ENCODE results near the gene MS4A10. TPM values are rescaled to one million over a fixed set of nuclear protein-coding genes. Genes with fewer than 3 reads are reported as not detected.

The MS4A10 gene
- total and polyA plus RNA-seq, 7 donors, result 0.03 TPM; not detected in 6

DNA sequence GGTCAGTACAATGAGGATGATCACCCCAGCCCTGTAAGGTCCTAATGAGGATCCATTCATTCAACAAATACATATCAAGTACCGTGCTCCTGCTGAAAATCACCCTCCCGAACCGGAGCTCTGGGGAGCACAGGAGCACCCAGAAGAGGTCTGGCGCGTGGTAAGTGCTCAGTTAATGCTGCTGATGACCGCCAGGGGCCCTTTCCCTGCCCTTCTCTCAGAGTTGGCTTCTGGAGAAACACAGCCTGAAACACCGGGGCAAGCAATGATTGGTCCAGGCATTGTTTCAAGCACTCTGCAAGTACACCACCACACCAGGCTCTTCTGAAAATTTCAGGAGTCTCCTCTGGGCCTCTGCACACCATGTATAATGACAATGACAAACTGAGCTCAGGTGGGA lies 53.0 kb downstream of the MS4A10 start:
- 81 to 85% (median 84%) methylated on average over 7 of the region's 7 CpGs for WGBS, 3 donors
- Histone ChIP-seq H3K4me3 (no peak overlapping the region), H3K27ac (no peak overlapping the region), H3K4me1 (peaks cover 9% of the 10 kb centered on the region), H3K36me3 (ENCODE audit: insufficient read depth in 1 of 2, low read depth in 1 of 2) (no peaks in the 10 kb centered on the region), H3K9me3 (no peaks in the 10 kb centered on the region), H3K27me3 (ENCODE audit: insufficient read depth in 3 of 3, low read length in 2 of 3) (no peaks in the 10 kb centered on the region)
- intact Hi-C loops (cut with DNase I), result loop anchor here in 1 of 2 donors (10.0 kb wide), 1 partner anchor 297 kb away; no protein-coding TSS in a partner anchor
- no peak for DNase-seq
- no peak for ATAC-seq
- TF ChIP-seq, protein P1, sequence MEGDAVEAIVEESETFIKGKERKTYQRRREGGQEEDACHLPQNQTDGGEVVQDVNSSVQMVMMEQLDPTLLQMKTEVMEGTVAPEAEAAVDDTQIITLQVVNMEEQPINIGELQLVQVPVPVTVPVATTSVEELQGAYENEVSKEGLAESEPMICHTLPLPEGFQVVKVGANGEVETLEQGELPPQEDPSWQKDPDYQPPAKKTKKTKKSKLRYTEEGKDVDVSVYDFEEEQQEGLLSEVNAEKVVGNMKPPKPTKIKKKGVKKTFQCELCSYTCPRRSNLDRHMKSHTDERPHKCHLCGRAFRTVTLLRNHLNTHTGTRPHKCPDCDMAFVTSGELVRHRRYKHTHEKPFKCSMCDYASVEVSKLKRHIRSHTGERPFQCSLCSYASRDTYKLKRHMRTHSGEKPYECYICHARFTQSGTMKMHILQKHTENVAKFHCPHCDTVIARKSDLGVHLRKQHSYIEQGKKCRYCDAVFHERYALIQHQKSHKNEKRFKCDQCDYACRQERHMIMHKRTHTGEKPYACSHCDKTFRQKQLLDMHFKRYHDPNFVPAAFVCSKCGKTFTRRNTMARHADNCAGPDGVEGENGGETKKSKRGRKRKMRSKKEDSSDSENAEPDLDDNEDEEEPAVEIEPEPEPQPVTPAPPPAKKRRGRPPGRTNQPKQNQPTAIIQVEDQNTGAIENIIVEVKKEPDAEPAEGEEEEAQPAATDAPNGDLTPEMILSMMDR (IDR thresholded peaks at IDR 0.05), result no peak

DNA sequence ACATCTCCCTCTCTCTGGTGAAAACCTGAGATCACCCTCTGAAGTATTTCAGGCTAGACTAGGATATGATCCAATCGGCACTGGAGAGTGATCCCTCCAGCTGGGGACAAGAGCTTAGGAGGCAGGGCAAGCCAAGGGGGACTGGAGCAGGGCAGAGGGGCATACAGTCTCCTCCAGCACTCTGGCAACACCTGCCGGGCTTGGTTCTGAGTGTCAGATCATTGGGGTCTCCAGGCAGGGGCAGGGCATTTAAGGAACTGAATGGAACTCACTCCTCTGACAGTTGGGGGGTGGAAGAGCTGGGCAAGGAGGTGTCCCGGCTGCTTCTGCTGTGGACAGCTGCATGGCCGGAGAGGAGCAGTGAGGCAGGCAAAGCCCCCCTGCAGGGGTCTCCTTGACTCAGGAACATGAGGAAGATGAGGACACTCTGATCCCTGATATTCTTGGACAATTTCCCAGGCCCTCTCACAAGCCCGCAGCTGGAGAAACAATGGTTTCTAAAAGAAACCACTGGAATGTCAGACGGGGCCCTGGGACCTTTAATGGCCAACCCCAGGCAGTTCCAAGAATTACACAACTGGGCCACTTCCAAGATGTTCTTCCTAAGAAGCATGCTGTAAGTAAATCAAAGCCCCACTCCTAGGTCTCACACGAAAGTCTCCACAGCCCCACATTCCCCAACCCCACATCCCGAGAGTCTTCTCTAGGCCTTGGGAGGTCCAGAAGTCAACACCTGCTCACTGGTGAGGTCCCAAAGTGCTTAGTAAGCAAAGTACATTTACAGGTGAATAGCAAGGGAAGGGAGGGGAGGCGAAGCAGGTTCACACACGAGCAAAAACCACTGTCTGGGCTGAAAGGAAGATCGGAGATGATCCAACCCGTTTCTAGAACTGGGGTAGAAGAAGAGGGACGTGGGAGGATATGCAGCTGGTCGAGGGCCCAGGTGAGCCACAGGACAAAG lies 55.6 kb downstream of the MS4A10 start:
- Histone ChIP-seq H3K4me1 (peaks cover 28% of the 10 kb centered on the region), H3K36me3 (ENCODE audit: insufficient read depth in 1 of 2, low read depth in 1 of 2) (no peaks in the 10 kb centered on the region), H3K27me3 (ENCODE audit: insufficient read depth in 3 of 3, low read length in 2 of 3) (no peaks in the 10 kb centered on the region), H3K4me3 (peak overlapping the region; percentile 99), H3K27ac (peak overlapping the region; percentile 90), H3K9me3 (no peaks in the 10 kb centered on the region)
- 46 to 54% (median 47%) methylated on average over 14 of the region's 14 CpGs for WGBS, 3 donors
- ATAC-seq (peak in 1 of 4 donors; percentile 21), DNase-seq (peak; percentile 45 to 72)
- intact Hi-C loops (cut with DNase I), result loop anchor here (5.0 to 10.0 kb wide), 2 partner anchors 62 to 324 kb away; partner anchors contain the start of gene VPS37C (in 1 of the 2)
- TF ChIP-seq, protein P1 (IDR thresholded peaks at IDR 0.05), result no peak

DNA sequence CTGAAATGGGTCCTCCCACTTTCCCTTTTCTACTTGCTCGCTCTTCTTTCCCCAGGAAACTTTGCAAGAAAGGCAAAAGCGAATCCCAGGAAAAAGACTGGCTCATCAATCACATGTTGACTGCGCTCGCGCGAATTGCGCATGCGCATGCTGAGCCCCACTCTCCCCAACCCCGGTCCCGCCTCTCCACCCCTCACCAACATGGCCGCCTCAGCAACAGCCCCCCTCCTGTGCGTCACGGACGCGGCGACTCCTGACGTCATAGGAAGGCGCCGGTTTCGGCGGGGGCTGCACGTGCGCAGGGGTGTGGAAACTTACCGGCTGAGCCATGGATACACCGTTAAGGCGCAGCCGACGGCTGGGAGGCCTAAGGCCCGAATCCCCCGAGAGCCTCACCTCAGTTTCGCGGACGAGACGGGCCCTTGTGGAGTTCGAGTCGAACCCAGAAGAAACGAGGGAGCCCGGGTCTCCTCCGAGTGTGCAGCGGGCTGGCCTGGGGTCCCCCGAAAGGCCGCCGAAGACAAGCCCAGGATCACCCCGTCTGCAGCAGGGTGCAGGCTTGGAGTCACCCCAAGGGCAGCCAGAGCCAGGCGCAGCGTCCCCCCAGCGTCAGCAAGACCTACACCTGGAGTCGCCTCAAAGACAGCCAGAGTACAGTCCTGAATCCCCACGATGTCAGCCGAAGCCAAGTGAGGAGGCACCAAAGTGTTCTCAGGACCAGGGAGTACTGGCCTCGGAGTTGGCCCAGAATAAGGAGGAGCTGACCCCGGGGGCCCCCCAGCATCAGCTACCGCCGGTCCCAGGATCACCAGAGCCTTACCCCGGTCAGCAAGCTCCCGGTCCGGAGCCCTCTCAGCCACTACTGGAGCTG lies 56.9 kb downstream of the MS4A10 start, which contains the start of gene CCDC86:
CCDC86 (plus strand) TSS at position 317 of the 871 bp plus-strand sequence; CDS start at position 329, 12 bp downstream.
- Histone ChIP-seq H3K27ac (peak within 1 kb of the TSS; percentile 90), H3K4me1 (peaks cover 28% of the 10 kb centered on the region), H3K9me3 (no peaks in the 10 kb centered on the region), H3K27me3 (ENCODE audit: insufficient read depth in 3 of 3, low read length in 2 of 3) (no peaks in the 10 kb centered on the region), H3K4me3 (peak within 1 kb of the TSS; percentile 99), H3K36me3 (ENCODE audit: insufficient read depth in 1 of 2, low read depth in 1 of 2) (peaks cover 0 to 2% of the 10 kb centered on the region in 2 donors)
- peak; percentile 95 to 97 (median 96) for ATAC-seq
- TF ChIP-seq, protein P1 (IDR thresholded peaks at IDR 0.05), result no peak
- DNase-seq, result peak; percentile 97 to 98
- 0 to 1% (median 1%) methylated on average over 50 to 57 of the region's 57 CpGs for WGBS, 3 donors
- intact Hi-C loops (cut with DNase I), result loop anchor here (2.0 to 10.0 kb wide), 3 partner anchors 60 to 323 kb away; partner anchors contain the start of gene VPS37C (in 1 of the 2)

Data from psoas muscle (tissue), 8 donors.